Measurements from ENCODE around the gene BSN.

DNA sequence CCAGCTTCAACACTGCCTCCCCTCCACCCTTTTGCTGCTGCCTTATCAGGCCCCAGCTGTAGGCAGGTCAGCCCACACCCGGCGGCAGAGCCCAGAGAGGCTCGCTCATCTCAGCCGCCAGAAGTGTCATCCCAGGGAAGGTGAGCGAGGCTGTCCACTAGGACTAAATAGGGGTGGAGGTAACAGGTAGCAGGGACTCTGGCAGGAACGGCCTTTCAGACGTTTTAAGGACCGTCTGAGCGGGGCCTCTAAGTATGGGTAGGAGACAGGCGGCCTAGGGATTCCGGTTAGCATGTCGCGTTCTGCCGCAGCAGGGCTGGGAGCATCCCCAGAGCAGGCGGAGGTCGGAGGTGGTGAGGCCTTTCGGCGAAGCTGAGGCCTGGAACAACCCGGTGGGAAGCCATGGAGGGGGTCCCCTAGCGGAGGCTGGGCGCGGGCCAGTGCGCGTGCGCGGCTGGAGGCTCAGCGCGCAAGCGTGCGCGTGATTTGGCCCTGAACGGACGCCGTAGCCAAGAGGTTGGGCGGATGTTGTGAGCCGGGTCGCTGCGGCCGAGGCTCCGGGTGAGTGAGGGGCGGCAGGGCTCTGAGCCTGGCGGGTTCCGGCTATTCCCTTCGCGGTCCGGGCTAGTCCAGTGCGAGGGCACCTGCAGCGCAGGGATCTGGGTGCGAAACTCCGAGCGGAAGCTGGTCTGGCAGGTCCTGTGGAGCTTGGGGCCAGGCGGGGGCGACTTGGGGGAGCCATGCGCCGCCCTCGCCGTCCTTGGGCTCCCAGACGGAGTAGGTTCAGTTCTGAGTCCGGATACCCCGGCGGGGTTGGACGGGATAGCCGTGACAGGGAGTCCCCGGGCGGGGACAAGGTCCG lies 135.0 kb downstream of the BSN start, which contains the start of the genes MST1 and RNF123:
- TF ChIP-seq, protein P1, sequence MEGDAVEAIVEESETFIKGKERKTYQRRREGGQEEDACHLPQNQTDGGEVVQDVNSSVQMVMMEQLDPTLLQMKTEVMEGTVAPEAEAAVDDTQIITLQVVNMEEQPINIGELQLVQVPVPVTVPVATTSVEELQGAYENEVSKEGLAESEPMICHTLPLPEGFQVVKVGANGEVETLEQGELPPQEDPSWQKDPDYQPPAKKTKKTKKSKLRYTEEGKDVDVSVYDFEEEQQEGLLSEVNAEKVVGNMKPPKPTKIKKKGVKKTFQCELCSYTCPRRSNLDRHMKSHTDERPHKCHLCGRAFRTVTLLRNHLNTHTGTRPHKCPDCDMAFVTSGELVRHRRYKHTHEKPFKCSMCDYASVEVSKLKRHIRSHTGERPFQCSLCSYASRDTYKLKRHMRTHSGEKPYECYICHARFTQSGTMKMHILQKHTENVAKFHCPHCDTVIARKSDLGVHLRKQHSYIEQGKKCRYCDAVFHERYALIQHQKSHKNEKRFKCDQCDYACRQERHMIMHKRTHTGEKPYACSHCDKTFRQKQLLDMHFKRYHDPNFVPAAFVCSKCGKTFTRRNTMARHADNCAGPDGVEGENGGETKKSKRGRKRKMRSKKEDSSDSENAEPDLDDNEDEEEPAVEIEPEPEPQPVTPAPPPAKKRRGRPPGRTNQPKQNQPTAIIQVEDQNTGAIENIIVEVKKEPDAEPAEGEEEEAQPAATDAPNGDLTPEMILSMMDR (IDR thresholded peaks at IDR 0.05; ENCODE audit: low read length), result no peak
- no peak for TF ChIP-seq EZH2 (IDR thresholded peaks at IDR 0.05; ENCODE audit: borderline replicate concordance, low read length)

Measured in OCI-LY1 (cell line).